HepG2 (cell line): ENCODE measurements around the gene FAM163A. TPM values are rescaled to one million over a fixed set of nuclear protein-coding genes. Genes with fewer than 3 reads are reported as not detected.

Experiments used
- ATAC-seq: fragments of 200-7000 bp; cut with Tn5 transposase; 3 replicates; pipeline ENCODE4 v1.9.1; 2020; ENCODE audit warnings: mild to moderate bottlenecking, moderate library complexity
- BruUV-seq: library from RNA; stranded (reverse); fragments of 400-500 nt; replicated peaks from 2 replicates; lab custom pipeline; 2021; lab: Mats Ljungman, UMichigan
- CTCF ChIA-PET: fragments of 300-600 bp; formaldehyde crosslinking; extraction: SDS; loops from one replicate; lab custom pipeline; 2021; ENCODE audit warnings: low total read pairs, inconsistent platforms, low intra/inter-chr PET ratio; lab: Yijun Ruan, JAX
- POLR2A ChIA-PET: fragments of 350-600 bp; sonication (Branson Sonifier 250); formaldehyde crosslinking; loops from one replicate; lab custom pipeline; 2020; ENCODE audit warnings: antibody characterized with exemption, inconsistent platforms; lab: Yijun Ruan, JAX
- DNase-seq: peaks from one replicate; pipeline ENCODE4 v3.0.0-alpha.2; 2015; ENCODE audit warnings: low spot score
- FAIRE-seq: peaks from 3 replicates; lab custom pipeline; 2011; peaks lifted over from hg19 to GRCh38; lab: Jason Lieb, UNC
- H2AFZ ChIP-seq: one replicate; pipeline ENCODE4 v1.6.1; 2011; ENCODE audit warnings: low read length, inconsistent platforms
- H3K27ac ChIP-seq: fragments of 300-600 bp; 3 replicates; pipeline ENCODE4 v1.8.0; 2011; ENCODE audit warnings: mixed run types, mild to moderate bottlenecking, mixed read lengths, low read length, inconsistent platforms; ENCODE audit not compliant: insufficient read depth; ENCODE audit errors: extremely low read length
- H3K27me3 ChIP-seq, 2 experiments: fragments of 200-600 bp in 1 of 2; 2 replicates in 1 of 2; 3 replicates in 1 of 2; pipeline versions ENCODE4 v1.6.0 to v1.8.0; 2011; ENCODE audit warnings: low read length in 2 of 2, mild to moderate bottlenecking in 2 of 2, moderate library complexity in 2 of 2, inconsistent platforms in 1 of 2; ENCODE audit not compliant: insufficient read depth in 2 of 2, control insufficient read depth in 1 of 2
- H3K36me3 ChIP-seq, 2 experiments: fragments of 200-600 bp in 1 of 2; replicated peaks in 1 of 2; 2 replicates in 1 of 2; 3 replicates in 1 of 2; pipeline versions ENCODE4 v1.5.1 to v1.8.0; 2011; ENCODE audit warnings: low read length in 2 of 2, inconsistent platforms in 1 of 2; ENCODE audit not compliant: insufficient read depth in 2 of 2, control insufficient read depth in 1 of 2
- H3K4me1 ChIP-seq: 2 replicates; pipeline ENCODE4 v1.5.1; 2012; ENCODE audit warnings: low read length, inconsistent platforms; ENCODE audit not compliant: insufficient read depth
- H3K4me2 ChIP-seq: 2 replicates; pipeline ENCODE4 v1.6.0; 2011; ENCODE audit warnings: low read depth, low read length, inconsistent platforms
- H3K4me3 ChIP-seq, 3 experiments: fragments of 200-600 bp in 1 of 3; sonication (generic), shearing (Covaris generic) in 1 of 3; replicated peaks in 1 of 3; 2 replicates each; pipeline ENCODE4 v1.5.1; 2011 to 2016; ENCODE audit warnings: low read length in 3 of 3, inconsistent platforms in 2 of 3, low read depth in 2 of 3, mild to moderate bottlenecking in 2 of 3, control low read depth in 1 of 3, mixed read lengths in 1 of 3; ENCODE audit not compliant: insufficient read depth in 1 of 3
- H3K79me2 ChIP-seq: one replicate; pipeline ENCODE4 v1.6.1; 2011; ENCODE audit warnings: low read length, inconsistent platforms; ENCODE audit not compliant: insufficient read depth
- H3K9ac ChIP-seq: 2 replicates; pipeline ENCODE4 v1.6.0; 2011; ENCODE audit warnings: mild to moderate bottlenecking, low read depth, low read length, inconsistent platforms; ENCODE audit not compliant: insufficient read depth
- H3K9me3 ChIP-seq: 2 replicates; pipeline ENCODE4 v1.5.1; 2012; ENCODE audit warnings: mild to moderate bottlenecking, low read length
- H4K20me1 ChIP-seq: 2 replicates; pipeline ENCODE4 v1.6.0; 2011; ENCODE audit warnings: inconsistent platforms, mild to moderate bottlenecking, low read length, moderate library complexity; ENCODE audit not compliant: insufficient read depth
- EHMT2 ChIP-seq: fragments of 200-600 bp; sonication (generic); IDR thresholded peaks from 2 replicates; pipeline ENCODE4 v1.7.0; 2017; ENCODE audit warnings: antibody characterized with exemption, low read depth, low read length, borderline replicate concordance
- GABPA ChIP-seq, 2 experiments: IDR thresholded peaks; 2 replicates each; pipeline ENCODE4 v1.6.1; 2011 to 2016; ENCODE audit warnings: low read depth in 2 of 2, low read length in 1 of 2, missing biosample characterization in 1 of 2, missing genetic modification characterization in 1 of 2
- GABPB1 ChIP-seq: IDR thresholded peaks from 2 replicates; pipeline ENCODE4 v1.6.1; 2016; ENCODE audit warnings: mild to moderate bottlenecking, missing genetic modification reagents, moderate library complexity, missing compliant biosample characterization
- KLF13 ChIP-seq: sonication (generic); formaldehyde crosslinking; IDR thresholded peaks from 2 replicates; pipeline ENCODE4 v1.4.0; 2020; ENCODE audit warnings: mild to moderate bottlenecking, missing genetic modification reagents
- NR1H2 ChIP-seq: sonication (generic); formaldehyde crosslinking; IDR thresholded peaks from 2 replicates; pipeline ENCODE4 v1.8.1; 2022; ENCODE audit warnings: low read depth, missing genetic modification reagents, borderline replicate concordance
- NRL ChIP-seq: sonication (generic); formaldehyde crosslinking; IDR thresholded peaks from 2 replicates; pipeline ENCODE4 v1.5.0; 2020; ENCODE audit warnings: missing genetic modification reagents, mild to moderate bottlenecking, moderate library complexity, borderline replicate concordance
- SIN3B ChIP-seq: fragments of 150-350 bp; IDR thresholded peaks from 2 replicates; pipeline ENCODE4 v1.6.1; 2014; ENCODE audit warnings: low read length
- ZMYM4 ChIP-seq: sonication (generic); formaldehyde crosslinking; IDR thresholded peaks from 2 replicates; pipeline ENCODE4 v1.8.1; 2023; ENCODE audit warnings: mild to moderate bottlenecking, missing genetic modification reagents
- ZNF256 ChIP-seq: sonication (generic); formaldehyde crosslinking; conservative IDR thresholded peaks from 2 replicates; pipeline ENCODE4 v1.4.0; 2020; ENCODE audit warnings: missing genetic modification reagents
- ZNF530 ChIP-seq: sonication (generic); formaldehyde crosslinking; IDR thresholded peaks from 2 replicates; pipeline ENCODE4 v1.5.0; 2020; ENCODE audit warnings: low read depth, mild to moderate bottlenecking, missing genetic modification reagents
- ZNF879 ChIP-seq: sonication (generic); formaldehyde crosslinking; IDR thresholded peaks from 2 replicates; pipeline ENCODE4 v1.8.1; 2023; ENCODE audit warnings: missing genetic modification reagents
- WGBS: methylation state at CpG from one replicate; pipeline ENCODE4 v1.1.6; 2017; ENCODE audit warnings: low lambda C conversion rate; 5-methylcytosine and 5-hydroxymethylcytosine counted together
- in situ Hi-C: cut with HindIII; loops from 2 replicates; pipeline ENCODE4 v1.10.0; 2017; ENCODE audit warnings: low pct_unique_long_range_greater_than_20kb; ENCODE audit not compliant: extremely low pct_ligation_motif_present
- intact Hi-C: fragments of 100-400 bp; cut with micrococcal nuclease; formaldehyde crosslinking; loops from one replicate; pipeline ENCODE4 v1.10.0; 2022; ENCODE audit not compliant: unreplicated experiment
- polyA plus RNA-seq, 8 experiments: library from polyadenylated mRNA; depleted of rRNA in 3 of 8; stranded (reverse) in 7 of 8; unstranded in 1 of 8; fragments of >200 nt; fragmentation: Illumina TruSeq in 4 of 8; extraction: Trizol in 4 of 8; gene quantifications; 2 replicates each; pipeline versions ENCODE4 v1.2.1 to v1.2.3, GENCODE V29; 2011 to 2016; ENCODE audit warnings: low read depth in 4 of 8, missing spikeins in 1 of 8, mixed read lengths in 1 of 8; ENCODE audit not compliant: insufficient read depth in 1 of 8
- total RNA-seq, 5 experiments: library from RNA; depleted of rRNA; stranded (reverse); fragments of >200 nt; fragmentation: Illumina TruSeq; extraction: Trizol; gene quantifications; 2 replicates each; pipeline ENCODE4 v1.2.3, GENCODE V29; 2016; ENCODE audit warnings: low read depth in 1 of 5
- TF ChIP-seq, protein P1 (sequence below): sonication (generic); formaldehyde crosslinking; IDR thresholded peaks from 2 replicates; pipeline ENCODE4 v1.4.0; 2020; ENCODE audit warnings: mild to moderate bottlenecking, missing genetic modification reagents
- TF ChIP-seq, protein P2 (sequence below): IDR thresholded peaks from 2 replicates; pipeline ENCODE4 v1.6.1; 2012; ENCODE audit warnings: low read depth, low read length, improper control_type of control experiment
- TF ChIP-seq, protein P3 (sequence below): sonication (generic); formaldehyde crosslinking; IDR thresholded peaks from 2 replicates; pipeline ENCODE4 v1.4.0; 2020; ENCODE audit warnings: mild to moderate bottlenecking, missing genetic modification reagents

FAM163A gene
- total and polyA plus RNA-seq, 2 of the 13 experiments (the other 11 are each of a cell fraction or from before 2014, with no cell fraction given), result not detected

DNA sequence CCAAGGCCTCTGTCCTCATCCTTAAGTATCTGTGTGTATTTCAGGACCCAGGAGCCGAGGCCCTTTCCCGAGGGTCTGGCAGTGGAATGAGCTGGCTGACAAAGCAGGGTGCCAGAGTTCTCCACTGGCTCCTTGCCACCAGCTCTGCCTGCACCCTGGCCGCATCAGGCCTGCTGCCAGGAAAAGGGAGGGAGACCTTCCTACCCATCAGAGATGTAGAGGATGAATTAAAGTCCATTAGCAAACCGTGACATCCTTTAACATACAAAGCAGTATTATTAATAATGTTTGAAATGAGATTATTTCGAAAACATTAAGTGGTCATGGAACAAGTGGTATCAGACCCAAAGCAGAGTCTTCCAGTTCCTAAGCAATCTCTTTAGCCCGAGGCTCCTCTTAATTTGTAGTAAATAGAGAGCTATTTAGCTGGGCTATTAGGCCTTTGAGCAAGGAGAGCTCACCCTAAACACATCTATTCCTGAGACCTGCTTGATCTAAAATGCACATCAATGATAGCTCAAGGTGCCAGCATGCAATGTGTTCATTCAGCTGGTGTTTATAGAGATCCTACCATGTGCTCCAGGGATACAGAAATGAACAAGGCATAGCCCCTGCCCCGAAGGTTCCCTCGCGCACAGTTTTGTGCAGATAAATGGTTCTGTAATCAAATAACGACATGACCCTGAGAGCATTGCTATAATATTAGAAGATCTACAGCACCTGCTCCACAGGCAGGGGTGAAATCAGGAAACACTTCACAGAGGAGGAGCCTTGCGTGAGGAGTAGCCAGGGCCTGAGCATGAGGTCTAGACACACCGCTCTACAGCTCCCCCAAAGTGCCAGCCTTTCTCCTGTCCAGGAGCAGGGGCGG is 44.0 kb downstream of the FAM163A start:
- no peak for ATAC-seq
- no TSS peak for BruUV-seq
- CTCF ChIA-PET, result no interaction called here
- TF ChIP-seq ZNF256 (no peak), ZNF879 (no peak), GABPA (IDR thresholded peaks at IDR 0.05; ENCODE audit: low read depth, low read length) (no peak), GABPA (CRISPR knock-in tag; IDR thresholded peaks at IDR 0.05; ENCODE audit: low read depth) (no peak), KLF13 (CRISPR knock-in tag) (no peak), ZNF530 (CRISPR knock-in tag) (no peak), ZMYM4 (CRISPR knock-in tag) (no peak), GABPB1 (no peak), NR1H2 (CRISPR knock-in tag) (no peak), NRL (CRISPR knock-in tag) (no peak), EHMT2 (no peak), SIN3B (no peak)
- TF ChIP-seq, protein P1, sequence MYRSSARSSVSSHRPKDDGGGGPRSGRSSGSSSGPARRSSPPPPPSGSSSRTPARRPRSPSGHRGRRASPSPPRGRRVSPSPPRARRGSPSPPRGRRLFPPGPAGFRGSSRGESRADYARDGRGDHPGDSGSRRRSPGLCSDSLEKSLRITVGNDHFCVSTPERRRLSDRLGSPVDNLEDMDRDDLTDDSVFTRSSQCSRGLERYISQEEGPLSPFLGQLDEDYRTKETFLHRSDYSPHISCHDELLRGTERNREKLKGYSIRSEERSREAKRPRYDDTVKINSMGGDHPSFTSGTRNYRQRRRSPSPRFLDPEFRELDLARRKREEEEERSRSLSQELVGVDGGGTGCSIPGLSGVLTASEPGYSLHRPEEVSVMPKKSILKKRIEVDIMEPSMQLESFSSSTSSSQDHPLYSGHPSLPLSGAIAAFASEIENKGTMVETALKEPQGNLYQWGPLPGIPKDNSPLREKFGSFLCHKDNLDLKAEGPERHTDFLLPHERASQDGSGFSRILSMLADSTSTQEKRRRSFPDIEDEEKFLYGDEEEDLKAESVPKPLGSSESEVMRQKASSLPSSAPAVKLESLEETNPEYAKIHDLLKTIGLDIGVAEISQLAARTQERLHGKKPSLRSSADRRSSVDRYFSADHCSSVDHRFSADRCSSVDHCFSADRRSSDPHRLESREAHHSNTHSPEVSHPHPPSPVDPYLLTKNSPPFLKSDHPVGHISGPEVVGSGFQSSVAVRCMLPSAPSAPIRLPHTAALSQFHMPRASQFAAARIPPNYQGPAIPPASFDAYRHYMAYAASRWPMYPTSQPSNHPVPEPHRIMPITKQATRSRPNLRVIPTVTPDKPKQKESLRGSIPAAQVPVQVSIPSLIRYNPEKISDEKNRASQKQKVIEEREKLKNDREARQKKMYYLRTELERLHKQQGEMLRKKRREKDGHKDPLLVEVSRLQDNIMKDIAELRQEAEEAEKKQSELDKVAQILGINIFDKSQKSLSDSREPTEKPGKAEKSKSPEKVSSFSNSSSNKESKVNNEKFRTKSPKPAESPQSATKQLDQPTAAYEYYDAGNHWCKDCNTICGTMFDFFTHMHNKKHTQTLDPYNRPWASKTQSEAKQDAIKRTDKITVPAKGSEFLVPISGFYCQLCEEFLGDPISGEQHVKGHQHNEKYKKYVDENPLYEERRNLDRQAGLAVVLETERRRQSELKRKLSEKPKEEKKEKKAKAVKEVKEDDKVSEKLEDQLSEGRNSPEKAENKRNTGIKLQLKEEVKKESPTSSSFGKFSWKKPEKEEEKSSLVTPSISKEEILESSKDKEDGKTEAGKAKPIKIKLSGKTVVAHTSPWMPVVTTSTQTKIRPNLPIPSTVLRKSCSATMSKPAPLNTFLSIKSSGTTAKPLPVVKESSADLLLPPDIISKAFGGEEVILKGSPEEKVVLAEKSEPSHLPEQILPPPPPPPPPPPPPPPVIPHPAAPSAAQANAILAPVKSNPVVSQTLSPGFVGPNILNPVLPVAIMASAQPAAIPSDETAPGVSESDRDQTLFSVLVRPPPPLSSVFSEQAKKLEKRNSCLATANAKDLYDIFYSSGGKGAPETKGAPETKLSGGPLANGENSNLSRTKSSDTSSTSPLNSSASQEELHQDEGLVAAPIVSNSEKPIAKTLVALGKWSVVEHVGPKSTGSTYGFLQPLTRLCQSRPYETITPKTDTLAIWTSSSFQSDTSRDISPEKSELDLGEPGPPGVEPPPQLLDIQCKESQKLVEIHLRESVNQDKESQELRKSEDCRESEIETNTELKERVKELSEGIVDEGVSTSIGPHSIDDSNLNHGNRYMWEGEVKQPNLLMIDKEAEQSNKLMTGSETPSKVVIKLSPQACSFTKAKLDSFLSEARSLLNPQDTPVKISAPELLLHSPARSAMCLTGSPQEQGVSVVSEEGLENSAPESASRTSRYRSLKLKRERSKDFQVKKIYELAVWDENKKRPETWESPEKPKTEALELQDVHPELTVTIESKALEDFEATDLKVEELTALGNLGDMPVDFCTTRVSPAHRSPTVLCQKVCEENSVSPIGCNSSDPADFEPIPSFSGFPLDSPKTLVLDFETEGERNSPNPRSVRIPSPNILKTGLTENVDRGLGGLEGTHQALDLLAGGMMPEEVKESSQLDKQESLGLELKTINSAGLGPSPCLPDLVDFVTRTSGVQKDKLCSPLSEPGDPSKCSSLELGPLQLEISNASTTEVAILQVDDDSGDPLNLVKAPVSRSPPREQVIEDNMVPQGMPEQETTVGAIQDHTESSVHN (CRISPR knock-in tag), result no peak
- TF ChIP-seq, protein P2, sequence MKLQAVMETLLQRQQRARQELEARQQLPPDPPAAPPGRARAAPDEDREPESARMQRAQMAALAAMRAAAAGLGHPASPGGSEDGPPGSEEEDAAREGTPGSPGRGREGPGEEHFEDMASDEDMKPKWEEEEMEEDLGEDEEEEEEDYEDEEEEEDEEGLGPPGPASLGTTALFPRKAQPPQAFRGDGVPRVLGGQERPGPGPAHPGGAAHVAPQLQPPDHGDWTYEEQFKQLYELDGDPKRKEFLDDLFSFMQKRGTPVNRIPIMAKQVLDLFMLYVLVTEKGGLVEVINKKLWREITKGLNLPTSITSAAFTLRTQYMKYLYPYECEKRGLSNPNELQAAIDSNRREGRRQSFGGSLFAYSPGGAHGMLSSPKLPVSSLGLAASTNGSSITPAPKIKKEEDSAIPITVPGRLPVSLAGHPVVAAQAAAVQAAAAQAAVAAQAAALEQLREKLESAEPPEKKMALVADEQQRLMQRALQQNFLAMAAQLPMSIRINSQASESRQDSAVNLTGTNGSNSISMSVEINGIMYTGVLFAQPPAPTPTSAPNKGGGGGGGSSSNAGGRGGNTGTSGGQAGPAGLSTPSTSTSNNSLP, result no peak
- TF ChIP-seq, protein P3, sequence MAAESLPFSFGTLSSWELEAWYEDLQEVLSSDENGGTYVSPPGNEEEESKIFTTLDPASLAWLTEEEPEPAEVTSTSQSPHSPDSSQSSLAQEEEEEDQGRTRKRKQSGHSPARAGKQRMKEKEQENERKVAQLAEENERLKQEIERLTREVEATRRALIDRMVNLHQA, result no peak

More for the DNA sequence above, 44.0 kb downstream of the FAM163A start:
- 35% methylated on average over 13 of the region's 13 CpGs for WGBS
- H3K27me3 ChIP-seq, result peaks cover 2 to 31% of the 10 kb centered on the region in 2 experiments; a peak in 3 of 5 replicates
- FAIRE-seq, result no peak
- no peak overlapping the region for H3K9ac ChIP-seq
- no peak overlapping the region for H3K4me2 ChIP-seq
- POLR2A ChIA-PET, result no interaction called here
- no peaks in the 10 kb centered on the region for H3K79me2 ChIP-seq
- in situ Hi-C loops, result no loop called here
- intact Hi-C loops, result no loop called here
- no peaks in the 10 kb centered on the region for H3K4me1 ChIP-seq
- no peak overlapping the region for H3K4me3 ChIP-seq
- no peaks in the 10 kb centered on the region for H3K9me3 ChIP-seq
- no peak overlapping the region for H2AFZ ChIP-seq
- no peaks in the 10 kb centered on the region for H3K36me3 ChIP-seq
- no peak for DNase-seq
- H4K20me1 ChIP-seq, result no peaks in the 10 kb centered on the region
- no peak overlapping the region for H3K27ac ChIP-seq
